Measurements from ENCODE around the gene PLA2G4A. TPM values are rescaled to one million over a fixed set of nuclear protein-coding genes. Genes with fewer than 3 reads are reported as not detected.

PLA2G4A gene
- total and polyA plus RNA-seq, 12 donors: 4.2 to 53.1 (median 14.9) TPM

GRCh38 chr1:186841599-186841998 lies 12.8 kb downstream of the PLA2G4A start:
- H3K36me3 ChIP-seq (replicated peaks in 1 of 2): no peaks in the 10 kb centered on the region
- H3K4me1 ChIP-seq (replicated peaks in 1 of 2): peaks cover 0 to 7% of the 10 kb centered on the region in 2 donors
- whole genome bisulfite sequencing, 4 donors: 65 to 80% (median 74%) methylated on average over 3 of the region's 3 CpGs
- no peak overlapping the region for H3K4me3 ChIP-seq
- no peak for TF ChIP-seq POLR2A (IDR thresholded peaks at IDR 0.05)
- no peak for TF ChIP-seq CTCF (IDR thresholded peaks at IDR 0.05)
- H3K27me3 ChIP-seq: no peaks in the 10 kb centered on the region
- no peak for DNase-seq
- intact Hi-C loops (cut with DNase I): no loop called here
- no peak overlapping the region for H3K27ac ChIP-seq
- no peaks in the 10 kb centered on the region for H3K9me3 ChIP-seq (replicated peaks in 1 of 3)

GRCh38 chr1:186842547-186842946 lies 13.8 kb downstream of the PLA2G4A start:
- intact Hi-C loops (cut with DNase I): no loop called here
- no peak for TF ChIP-seq POLR2A (IDR thresholded peaks at IDR 0.05)
- no peak for TF ChIP-seq CTCF (IDR thresholded peaks at IDR 0.05)
- no peak overlapping the region for H3K4me3 ChIP-seq
- WGBS, 4 donors: 61 to 76% (median 73%) methylated on average over 4 of the region's 4 CpGs
- no peaks in the 10 kb centered on the region for H3K27me3 ChIP-seq
- no peaks in the 10 kb centered on the region for H3K9me3 ChIP-seq (replicated peaks in 1 of 3)
- H3K36me3 ChIP-seq (replicated peaks in 1 of 2): no peaks in the 10 kb centered on the region
- H3K4me1 ChIP-seq (replicated peaks in 1 of 2): peaks cover 0 to 7% of the 10 kb centered on the region in 2 donors
- no peak overlapping the region for H3K27ac ChIP-seq
- DNase-seq: no peak

- intact Hi-C loops (cut with DNase I): no loop called here
- TF ChIP-seq CTCF (IDR thresholded peaks at IDR 0.05) (no peak), POLR2A (IDR thresholded peaks at IDR 0.05) (no peak)
- no peaks in the 10 kb centered on the region for H3K9me3 ChIP-seq (replicated peaks in 1 of 3)
- no peaks in the 10 kb centered on the region for H3K27me3 ChIP-seq
- DNase-seq: no peak
- no peaks in the 10 kb centered on the region for H3K36me3 ChIP-seq (replicated peaks in 1 of 2)
- 63 to 65% (median 64%) methylated on average over 2 of the region's 2 CpGs for WGBS, 4 donors
- H3K27ac ChIP-seq: no peak overlapping the region
- peaks cover 0 to 7% of the 10 kb centered on the region in 2 donors for H3K4me1 ChIP-seq (replicated peaks in 1 of 2)
- no peak overlapping the region for H3K4me3 ChIP-seq
Measured at GRCh38 chr1:186843226-186843625, 14.5 kb downstream of the PLA2G4A start.

GRCh38 chr1:186843931-186844330 lies 15.2 kb downstream of the PLA2G4A start:
- peaks cover 0 to 7% of the 10 kb centered on the region in 2 donors for H3K4me1 ChIP-seq (replicated peaks in 1 of 2)
- H3K4me3 ChIP-seq: no peak overlapping the region
- TF ChIP-seq POLR2A (IDR thresholded peaks at IDR 0.05): no peak
- no peak for TF ChIP-seq CTCF (IDR thresholded peaks at IDR 0.05)
- intact Hi-C loops (cut with DNase I): no loop called here
- H3K27me3 ChIP-seq: no peaks in the 10 kb centered on the region
- no peak for DNase-seq
- no peaks in the 10 kb centered on the region for H3K36me3 ChIP-seq (replicated peaks in 1 of 2)
- WGBS, 4 donors: 69 to 83% (median 76%) methylated on average over 2 of the region's 2 CpGs
- no peaks in the 10 kb centered on the region for H3K9me3 ChIP-seq (replicated peaks in 1 of 3)
- H3K27ac ChIP-seq: no peak overlapping the region

Data from adrenal gland (tissue), 12 donors.